GM19455 (cell line): ENCODE data around the gene NFIA.

Experiments
- ATAC-seq: cut with Tn5 transposase; IDR thresholded peaks from one replicate; pipeline ENCODE4 v1.9.1; 2021; ENCODE audit not compliant: unreplicated experiment

The NFIA gene

GRCh38 chr1:61238359-61238665 is 156.0 kb downstream of the NFIA start:
- ATAC-seq, result no peak

- no peak for ATAC-seq
Observed at GRCh38 chr1:61240878-61241277, 158.5 kb downstream of the NFIA start.

GRCh38 chr1:61241411-61241838 is 159.1 kb downstream of the NFIA start:
- no peak for ATAC-seq

GRCh38 chr1:61241973-61242381 is 159.6 kb downstream of the NFIA start:
- no peak for ATAC-seq

GRCh38 chr1:61244114-61244513 is 161.8 kb downstream of the NFIA start:
- ATAC-seq, result no peak

GRCh38 chr1:61245696-61246400 is 163.5 kb downstream of the NFIA start:
- no peak for ATAC-seq

GRCh38 chr1:61247051-61247825 is 164.9 kb downstream of the NFIA start:
- no peak for ATAC-seq

- ATAC-seq, result no peak
Observed at GRCh38 chr1:61247881-61248752, 165.8 kb downstream of the NFIA start.

GRCh38 chr1:61250933-61251332 is 168.6 kb downstream of the NFIA start:
- no peak for ATAC-seq

GRCh38 chr1:61253059-61253735 is 170.8 kb downstream of the NFIA start:
- ATAC-seq, result no peak

- no peak for ATAC-seq
Observed at GRCh38 chr1:61253912-61254633, 171.7 kb downstream of the NFIA start.

- ATAC-seq, result no peak
Observed at GRCh38 chr1:61254634-61255357, 172.4 kb downstream of the NFIA start.

GRCh38 chr1:61255358-61255703 is 173.0 kb downstream of the NFIA start:
- ATAC-seq, result no peak

- no peak for ATAC-seq
Observed at GRCh38 chr1:61259379-61260148, 177.2 kb downstream of the NFIA start.

GRCh38 chr1:61260171-61260570 is 177.8 kb downstream of the NFIA start:
- ATAC-seq, result no peak

- no peak for ATAC-seq
Observed at GRCh38 chr1:61261595-61261994, 179.2 kb downstream of the NFIA start.

- no peak for ATAC-seq
Observed at GRCh38 chr1:61263905-61264824, 181.8 kb downstream of the NFIA start.

GRCh38 chr1:61264825-61265242 is 182.5 kb downstream of the NFIA start:
- no peak for ATAC-seq
